K562 (cell line): Measurements from ENCODE around the gene DGKB. TPM values are rescaled to one million over a fixed set of nuclear protein-coding genes. Genes with fewer than 3 reads are reported as not detected.

ENCODE experiments used
- ATF6 ChIP-seq: sonication (generic); formaldehyde crosslinking; IDR thresholded peaks from 2 replicates; pipeline ENCODE4 v1.4.0; 2020; ENCODE audit warnings: mild to moderate bottlenecking, missing genetic modification reagents
- CHD1 ChIP-seq: fragments of 200-600 bp; sonication (generic); IDR thresholded peaks from one replicate; pipeline ENCODE4 v1.6.1; 2012; ENCODE audit warnings: mild to moderate bottlenecking, moderate library complexity, low read length, inconsistent platforms
- FUS ChIP-seq: fragments of 200-400 bp; formaldehyde crosslinking; optimal IDR thresholded peaks from 2 replicates; pipeline ENCODE3; 2017; ENCODE audit warnings: low read depth, low read length
- NFIX ChIP-seq: fragments of 250-450 bp; sonication (Bioruptor Pico); IDR thresholded peaks from 2 replicates; pipeline ENCODE4 v1.4.0; 2020; ENCODE audit warnings: low read depth, mild to moderate bottlenecking, moderate library complexity
- PHB2 ChIP-seq: fragments of 450-650 bp; IDR thresholded peaks from 2 replicates; pipeline ENCODE4 v1.6.1; 2017; ENCODE audit warnings: low read depth
- RFX1 ChIP-seq: fragments of 450-650 bp; IDR thresholded peaks from 2 replicates; pipeline ENCODE4 v1.6.1; 2016; ENCODE audit warnings: mild to moderate bottlenecking, moderate library complexity
- SMC3 ChIP-seq: conservative IDR thresholded peaks from 2 replicates; pipeline ENCODE4 v1.6.1; 2011; ENCODE audit warnings: low read depth, low read length, improper control_type of control experiment; ENCODE audit not compliant: insufficient read depth
- TAF7 ChIP-seq: fragments of 450-650 bp; IDR thresholded peaks from 2 replicates; pipeline ENCODE4 v1.6.1; 2016; ENCODE audit warnings: missing genetic modification characterization, missing compliant biosample characterization
- TEAD4 ChIP-seq, 2 experiments: sonication (generic) in 1 of 2; formaldehyde crosslinking in 1 of 2; IDR thresholded peaks; 2 replicates each; pipeline versions ENCODE4 v1.6.1 to v1.8.0; 2012 to 2022; ENCODE audit warnings: borderline replicate concordance in 1 of 2, inconsistent platforms in 1 of 2, low read length in 1 of 2, mild to moderate bottlenecking in 1 of 2, missing genetic modification reagents in 1 of 2
- polyA plus RNA-seq, 8 experiments: library from polyadenylated mRNA; depleted of rRNA in 4 of 8; stranded (reverse) in 5 of 8; unstranded in 3 of 8; fragments of >200 nt; fragmentation: Nextera tagmentation in 2 of 8; fragmentation: Illumina TruSeq in 1 of 8; extraction: Ambion mirVana in 2 of 8; extraction: Trizol in 1 of 8; gene quantifications; 2 replicates each; pipeline versions ENCODE4 v1.2.1 to v1.2.3, GENCODE V29; 2011 to 2014; ENCODE audit warnings: inconsistent platforms in 1 of 8, missing spikeins in 1 of 8
- total RNA-seq, 7 experiments: library from RNA; depleted of rRNA in 6 of 7; stranded (reverse); fragments of >200 nt in 6 of 7; fragmentation: Illumina TruSeq in 2 of 7; extraction: Trizol in 2 of 7; gene quantifications; 2 replicates each; pipeline versions ENCODE4 v1.2.1 to v1.2.3, GENCODE V29; 2011 to 2021; ENCODE audit warnings: low replicate concordance in 1 of 7
- TF ChIP-seq, protein P1 (sequence below), 2 experiments: IDR thresholded peaks; 2 replicates each; pipeline ENCODE4 v1.6.1; 2012; ENCODE audit warnings: improper control_type of control experiment in 2 of 2, low read depth in 2 of 2, low read length in 2 of 2, borderline replicate concordance in 1 of 2
- TF ChIP-seq, protein P2 (sequence below): fragments of 450-650 bp; IDR thresholded peaks from 2 replicates; pipeline ENCODE4 v1.6.1; 2016; ENCODE audit warnings: mild to moderate bottlenecking, moderate library complexity

The DGKB gene
- total and polyA plus RNA-seq, 9 of the 15 experiments (the other 6 are each of a cell fraction or from before 2014, with no cell fraction given) = 0.01 TPM; not detected in 8

DNA sequence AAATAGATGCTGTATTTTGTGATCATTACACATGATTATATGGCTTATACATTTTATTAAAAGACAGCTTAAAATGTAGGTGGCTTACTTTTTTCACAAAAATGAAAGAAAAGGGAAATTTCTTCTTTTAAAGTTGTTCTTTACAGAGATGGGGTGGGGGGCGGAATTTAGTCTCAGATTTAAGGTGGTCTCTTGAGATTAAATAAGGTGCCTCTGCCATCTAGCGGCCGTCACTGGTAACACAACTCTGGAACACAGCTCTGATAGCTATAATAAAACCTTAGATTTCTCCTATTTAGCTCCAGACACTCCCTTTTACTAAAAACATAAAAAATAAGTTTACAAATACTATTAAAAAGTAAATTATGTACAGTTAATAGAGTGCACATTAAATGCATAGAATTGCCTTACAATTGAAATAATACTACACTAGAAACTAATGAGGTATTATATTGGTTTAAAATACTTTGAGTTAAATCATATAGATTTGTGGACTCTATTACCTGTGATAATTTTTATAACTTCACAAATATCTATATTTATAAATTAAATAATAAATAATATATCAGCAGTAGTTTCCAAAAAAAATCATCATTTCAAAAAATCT is 210.9 kb downstream of the DGKB start (continued):
- no peak for TF ChIP-seq ATF6 (CRISPR knock-in tag)
- TF ChIP-seq CHD1 = no peak
- TF ChIP-seq RFX1 = no peak
- no peak for TF ChIP-seq TEAD4 (IDR thresholded peaks at IDR 0.05; ENCODE audit: low read length)
- TF ChIP-seq TEAD4 (CRISPR knock-in tag; IDR thresholded peaks at IDR 0.05; ENCODE audit: borderline replicate concordance) = no peak
- TF ChIP-seq, protein P1, sequence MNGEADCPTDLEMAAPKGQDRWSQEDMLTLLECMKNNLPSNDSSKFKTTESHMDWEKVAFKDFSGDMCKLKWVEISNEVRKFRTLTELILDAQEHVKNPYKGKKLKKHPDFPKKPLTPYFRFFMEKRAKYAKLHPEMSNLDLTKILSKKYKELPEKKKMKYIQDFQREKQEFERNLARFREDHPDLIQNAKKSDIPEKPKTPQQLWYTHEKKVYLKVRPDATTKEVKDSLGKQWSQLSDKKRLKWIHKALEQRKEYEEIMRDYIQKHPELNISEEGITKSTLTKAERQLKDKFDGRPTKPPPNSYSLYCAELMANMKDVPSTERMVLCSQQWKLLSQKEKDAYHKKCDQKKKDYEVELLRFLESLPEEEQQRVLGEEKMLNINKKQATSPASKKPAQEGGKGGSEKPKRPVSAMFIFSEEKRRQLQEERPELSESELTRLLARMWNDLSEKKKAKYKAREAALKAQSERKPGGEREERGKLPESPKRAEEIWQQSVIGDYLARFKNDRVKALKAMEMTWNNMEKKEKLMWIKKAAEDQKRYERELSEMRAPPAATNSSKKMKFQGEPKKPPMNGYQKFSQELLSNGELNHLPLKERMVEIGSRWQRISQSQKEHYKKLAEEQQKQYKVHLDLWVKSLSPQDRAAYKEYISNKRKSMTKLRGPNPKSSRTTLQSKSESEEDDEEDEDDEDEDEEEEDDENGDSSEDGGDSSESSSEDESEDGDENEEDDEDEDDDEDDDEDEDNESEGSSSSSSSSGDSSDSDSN (IDR thresholded peaks at IDR 0.05; ENCODE audit: borderline replicate concordance in 1 of 2, low read depth in 2 of 2, low read length in 2 of 2) = no peak
- peak; percentile 52; the same call in 1 of the 2 replicates for TF ChIP-seq SMC3
- TF ChIP-seq TAF7 (tag) = no peak
- TF ChIP-seq, protein P2, sequence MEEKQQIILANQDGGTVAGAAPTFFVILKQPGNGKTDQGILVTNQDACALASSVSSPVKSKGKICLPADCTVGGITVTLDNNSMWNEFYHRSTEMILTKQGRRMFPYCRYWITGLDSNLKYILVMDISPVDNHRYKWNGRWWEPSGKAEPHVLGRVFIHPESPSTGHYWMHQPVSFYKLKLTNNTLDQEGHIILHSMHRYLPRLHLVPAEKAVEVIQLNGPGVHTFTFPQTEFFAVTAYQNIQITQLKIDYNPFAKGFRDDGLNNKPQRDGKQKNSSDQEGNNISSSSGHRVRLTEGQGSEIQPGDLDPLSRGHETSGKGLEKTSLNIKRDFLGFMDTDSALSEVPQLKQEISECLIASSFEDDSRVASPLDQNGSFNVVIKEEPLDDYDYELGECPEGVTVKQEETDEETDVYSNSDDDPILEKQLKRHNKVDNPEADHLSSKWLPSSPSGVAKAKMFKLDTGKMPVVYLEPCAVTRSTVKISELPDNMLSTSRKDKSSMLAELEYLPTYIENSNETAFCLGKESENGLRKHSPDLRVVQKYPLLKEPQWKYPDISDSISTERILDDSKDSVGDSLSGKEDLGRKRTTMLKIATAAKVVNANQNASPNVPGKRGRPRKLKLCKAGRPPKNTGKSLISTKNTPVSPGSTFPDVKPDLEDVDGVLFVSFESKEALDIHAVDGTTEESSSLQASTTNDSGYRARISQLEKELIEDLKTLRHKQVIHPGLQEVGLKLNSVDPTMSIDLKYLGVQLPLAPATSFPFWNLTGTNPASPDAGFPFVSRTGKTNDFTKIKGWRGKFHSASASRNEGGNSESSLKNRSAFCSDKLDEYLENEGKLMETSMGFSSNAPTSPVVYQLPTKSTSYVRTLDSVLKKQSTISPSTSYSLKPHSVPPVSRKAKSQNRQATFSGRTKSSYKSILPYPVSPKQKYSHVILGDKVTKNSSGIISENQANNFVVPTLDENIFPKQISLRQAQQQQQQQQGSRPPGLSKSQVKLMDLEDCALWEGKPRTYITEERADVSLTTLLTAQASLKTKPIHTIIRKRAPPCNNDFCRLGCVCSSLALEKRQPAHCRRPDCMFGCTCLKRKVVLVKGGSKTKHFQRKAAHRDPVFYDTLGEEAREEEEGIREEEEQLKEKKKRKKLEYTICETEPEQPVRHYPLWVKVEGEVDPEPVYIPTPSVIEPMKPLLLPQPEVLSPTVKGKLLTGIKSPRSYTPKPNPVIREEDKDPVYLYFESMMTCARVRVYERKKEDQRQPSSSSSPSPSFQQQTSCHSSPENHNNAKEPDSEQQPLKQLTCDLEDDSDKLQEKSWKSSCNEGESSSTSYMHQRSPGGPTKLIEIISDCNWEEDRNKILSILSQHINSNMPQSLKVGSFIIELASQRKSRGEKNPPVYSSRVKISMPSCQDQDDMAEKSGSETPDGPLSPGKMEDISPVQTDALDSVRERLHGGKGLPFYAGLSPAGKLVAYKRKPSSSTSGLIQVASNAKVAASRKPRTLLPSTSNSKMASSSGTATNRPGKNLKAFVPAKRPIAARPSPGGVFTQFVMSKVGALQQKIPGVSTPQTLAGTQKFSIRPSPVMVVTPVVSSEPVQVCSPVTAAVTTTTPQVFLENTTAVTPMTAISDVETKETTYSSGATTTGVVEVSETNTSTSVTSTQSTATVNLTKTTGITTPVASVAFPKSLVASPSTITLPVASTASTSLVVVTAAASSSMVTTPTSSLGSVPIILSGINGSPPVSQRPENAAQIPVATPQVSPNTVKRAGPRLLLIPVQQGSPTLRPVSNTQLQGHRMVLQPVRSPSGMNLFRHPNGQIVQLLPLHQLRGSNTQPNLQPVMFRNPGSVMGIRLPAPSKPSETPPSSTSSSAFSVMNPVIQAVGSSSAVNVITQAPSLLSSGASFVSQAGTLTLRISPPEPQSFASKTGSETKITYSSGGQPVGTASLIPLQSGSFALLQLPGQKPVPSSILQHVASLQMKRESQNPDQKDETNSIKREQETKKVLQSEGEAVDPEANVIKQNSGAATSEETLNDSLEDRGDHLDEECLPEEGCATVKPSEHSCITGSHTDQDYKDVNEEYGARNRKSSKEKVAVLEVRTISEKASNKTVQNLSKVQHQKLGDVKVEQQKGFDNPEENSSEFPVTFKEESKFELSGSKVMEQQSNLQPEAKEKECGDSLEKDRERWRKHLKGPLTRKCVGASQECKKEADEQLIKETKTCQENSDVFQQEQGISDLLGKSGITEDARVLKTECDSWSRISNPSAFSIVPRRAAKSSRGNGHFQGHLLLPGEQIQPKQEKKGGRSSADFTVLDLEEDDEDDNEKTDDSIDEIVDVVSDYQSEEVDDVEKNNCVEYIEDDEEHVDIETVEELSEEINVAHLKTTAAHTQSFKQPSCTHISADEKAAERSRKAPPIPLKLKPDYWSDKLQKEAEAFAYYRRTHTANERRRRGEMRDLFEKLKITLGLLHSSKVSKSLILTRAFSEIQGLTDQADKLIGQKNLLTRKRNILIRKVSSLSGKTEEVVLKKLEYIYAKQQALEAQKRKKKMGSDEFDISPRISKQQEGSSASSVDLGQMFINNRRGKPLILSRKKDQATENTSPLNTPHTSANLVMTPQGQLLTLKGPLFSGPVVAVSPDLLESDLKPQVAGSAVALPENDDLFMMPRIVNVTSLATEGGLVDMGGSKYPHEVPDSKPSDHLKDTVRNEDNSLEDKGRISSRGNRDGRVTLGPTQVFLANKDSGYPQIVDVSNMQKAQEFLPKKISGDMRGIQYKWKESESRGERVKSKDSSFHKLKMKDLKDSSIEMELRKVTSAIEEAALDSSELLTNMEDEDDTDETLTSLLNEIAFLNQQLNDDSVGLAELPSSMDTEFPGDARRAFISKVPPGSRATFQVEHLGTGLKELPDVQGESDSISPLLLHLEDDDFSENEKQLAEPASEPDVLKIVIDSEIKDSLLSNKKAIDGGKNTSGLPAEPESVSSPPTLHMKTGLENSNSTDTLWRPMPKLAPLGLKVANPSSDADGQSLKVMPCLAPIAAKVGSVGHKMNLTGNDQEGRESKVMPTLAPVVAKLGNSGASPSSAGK = no peak
- no peak for TF ChIP-seq FUS
- no peak for TF ChIP-seq NFIX
- TF ChIP-seq PHB2 = no peak
